ENCODE data around the gene POU2F1. TPM values are rescaled to one million over a fixed set of nuclear protein-coding genes. Genes with fewer than 3 reads are reported as not detected.

POU2F1 gene
- total RNA-seq, 1 experiment from 2014 or later, result 25.0 TPM

DNA sequence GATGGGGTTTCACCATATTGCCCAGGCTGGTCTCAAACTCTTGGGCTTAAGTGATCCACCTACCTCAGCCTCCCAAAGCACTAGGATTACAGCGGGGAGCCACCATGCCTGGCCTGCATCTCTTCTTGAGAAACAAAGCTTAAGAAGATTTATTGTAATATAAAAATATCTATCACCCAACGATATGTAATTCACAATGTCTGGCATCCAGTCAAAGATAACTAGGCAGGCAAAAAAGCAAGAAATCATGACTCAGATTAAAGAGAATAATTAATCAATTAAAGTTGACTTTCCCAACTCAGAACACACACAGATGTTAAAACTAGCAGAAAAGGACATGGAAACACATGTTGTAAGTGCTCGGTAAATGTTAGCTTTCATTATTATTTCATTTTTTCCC is 26.5 kb upstream of the POU2F1 start:
- CTCF ChIA-PET, result no interaction called here
- intact Hi-C loops (cut with micrococcal nuclease; ENCODE audit: unreplicated experiment), result no loop called here
- Histone ChIP-seq H3K36me3 (ENCODE audit: insufficient read depth, low read length, poor library complexity, severe bottlenecking) (no peaks in the 10 kb centered on the region), H3K9me3 (ENCODE audit: low read depth, low read length, poor library complexity, severe bottlenecking) (no peaks in the 10 kb centered on the region), H3K27ac (ENCODE audit: low read depth, low read length, poor library complexity, severe bottlenecking) (no peak overlapping the region), H3K4me3 (ENCODE audit: low read depth, low read length, poor library complexity, severe bottlenecking) (no peak overlapping the region), H3K27me3 (replicated peaks; ENCODE audit: insufficient read depth, low read depth, low read length, poor library complexity) (no peaks in the 10 kb centered on the region), H3K4me1 (ENCODE audit: insufficient read depth, low read length, poor library complexity, severe bottlenecking) (peaks cover 15% of the 10 kb centered on the region)
- TF ChIP-seq, protein P1, sequence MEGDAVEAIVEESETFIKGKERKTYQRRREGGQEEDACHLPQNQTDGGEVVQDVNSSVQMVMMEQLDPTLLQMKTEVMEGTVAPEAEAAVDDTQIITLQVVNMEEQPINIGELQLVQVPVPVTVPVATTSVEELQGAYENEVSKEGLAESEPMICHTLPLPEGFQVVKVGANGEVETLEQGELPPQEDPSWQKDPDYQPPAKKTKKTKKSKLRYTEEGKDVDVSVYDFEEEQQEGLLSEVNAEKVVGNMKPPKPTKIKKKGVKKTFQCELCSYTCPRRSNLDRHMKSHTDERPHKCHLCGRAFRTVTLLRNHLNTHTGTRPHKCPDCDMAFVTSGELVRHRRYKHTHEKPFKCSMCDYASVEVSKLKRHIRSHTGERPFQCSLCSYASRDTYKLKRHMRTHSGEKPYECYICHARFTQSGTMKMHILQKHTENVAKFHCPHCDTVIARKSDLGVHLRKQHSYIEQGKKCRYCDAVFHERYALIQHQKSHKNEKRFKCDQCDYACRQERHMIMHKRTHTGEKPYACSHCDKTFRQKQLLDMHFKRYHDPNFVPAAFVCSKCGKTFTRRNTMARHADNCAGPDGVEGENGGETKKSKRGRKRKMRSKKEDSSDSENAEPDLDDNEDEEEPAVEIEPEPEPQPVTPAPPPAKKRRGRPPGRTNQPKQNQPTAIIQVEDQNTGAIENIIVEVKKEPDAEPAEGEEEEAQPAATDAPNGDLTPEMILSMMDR (conservative IDR thresholded peaks at IDR 0.05; ENCODE audit: low read depth, low read length), result no peak
- no peak for TF ChIP-seq EZH2 (IDR thresholded peaks at IDR 0.05; ENCODE audit: borderline replicate concordance, low read depth, low read length, poor library complexity, severe bottlenecking)
- no peak for DNase-seq (ENCODE audit: low spot score)
- no TSS peak for BruUV-seq (replicated peaks)
- POLR2A ChIA-PET (ENCODE audit: low non-redundant PET), result no interaction called here

DNA sequence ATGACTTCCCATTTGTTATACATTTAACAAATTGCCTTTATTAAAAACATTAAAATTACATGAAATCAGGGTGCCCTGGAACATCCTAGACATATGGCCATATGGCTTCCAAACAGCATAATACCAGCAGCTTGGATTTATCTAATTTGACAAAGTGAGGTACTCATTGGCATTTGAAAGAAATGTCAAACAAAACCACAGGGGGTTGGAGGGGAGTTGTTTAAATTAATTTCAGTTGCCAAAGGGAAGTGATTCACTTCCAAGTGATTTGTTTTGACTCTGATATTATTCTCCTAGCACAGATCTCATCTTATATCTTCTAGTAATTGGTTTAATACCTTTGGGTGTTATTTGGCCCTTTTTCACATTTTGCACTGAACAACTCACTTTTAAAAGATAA is 24.5 kb upstream of the POU2F1 start:
- ChIA-PET POLR2A (ENCODE audit: low non-redundant PET) (no interaction called here), CTCF (no interaction called here)
- Histone ChIP-seq H3K4me1 (ENCODE audit: insufficient read depth, low read length, poor library complexity, severe bottlenecking) (peaks cover 15% of the 10 kb centered on the region), H3K36me3 (ENCODE audit: insufficient read depth, low read length, poor library complexity, severe bottlenecking) (no peaks in the 10 kb centered on the region), H3K4me3 (ENCODE audit: low read depth, low read length, poor library complexity, severe bottlenecking) (no peak overlapping the region), H3K9me3 (ENCODE audit: low read depth, low read length, poor library complexity, severe bottlenecking) (no peaks in the 10 kb centered on the region), H3K27me3 (replicated peaks; ENCODE audit: insufficient read depth, low read depth, low read length, poor library complexity) (no peaks in the 10 kb centered on the region), H3K27ac (ENCODE audit: low read depth, low read length, poor library complexity, severe bottlenecking) (no peak overlapping the region)
- TF ChIP-seq, protein P1 (conservative IDR thresholded peaks at IDR 0.05; ENCODE audit: low read depth, low read length), result no peak
- TF ChIP-seq EZH2 (IDR thresholded peaks at IDR 0.05; ENCODE audit: borderline replicate concordance, low read depth, low read length, poor library complexity, severe bottlenecking), result no peak
- peak; percentile 93 for DNase-seq (ENCODE audit: low spot score)
- BruUV-seq (replicated peaks), result no TSS peak
- intact Hi-C loops (cut with micrococcal nuclease; ENCODE audit: unreplicated experiment), result no loop called here

DNA sequence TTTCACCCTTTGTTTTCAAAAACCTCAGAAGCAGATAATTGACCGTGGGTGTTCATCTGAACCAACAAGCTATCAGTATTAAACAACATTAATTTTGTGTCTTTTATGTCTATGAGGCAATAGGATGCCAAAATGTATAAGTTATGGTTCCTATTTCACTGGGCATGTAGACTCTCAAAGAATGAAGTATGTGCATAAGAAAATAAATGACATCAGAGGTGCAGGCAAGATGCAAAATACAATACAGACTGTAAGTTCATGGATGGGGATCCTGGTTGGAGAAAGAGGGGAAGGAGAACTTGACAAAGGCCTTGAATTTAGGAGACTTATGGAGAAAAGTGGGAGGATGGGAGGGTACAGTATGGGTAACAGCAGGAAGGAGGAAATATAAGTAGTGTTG is 23.4 kb upstream of the POU2F1 start:
- no peak overlapping the region for H3K4me3 ChIP-seq (ENCODE audit: low read depth, low read length, poor library complexity, severe bottlenecking)
- no peak overlapping the region for H3K27ac ChIP-seq (ENCODE audit: low read depth, low read length, poor library complexity, severe bottlenecking)
- peaks cover 21% of the 10 kb centered on the region for H3K4me1 ChIP-seq (ENCODE audit: insufficient read depth, low read length, poor library complexity, severe bottlenecking)
- no peaks in the 10 kb centered on the region for H3K27me3 ChIP-seq (replicated peaks; ENCODE audit: insufficient read depth, low read depth, low read length, poor library complexity)
- POLR2A ChIA-PET (ENCODE audit: low non-redundant PET), result no interaction called here
- TF ChIP-seq, protein P1 (conservative IDR thresholded peaks at IDR 0.05; ENCODE audit: low read depth, low read length), result no peak
- TF ChIP-seq EZH2 (IDR thresholded peaks at IDR 0.05; ENCODE audit: borderline replicate concordance, low read depth, low read length, poor library complexity, severe bottlenecking), result no peak
- CTCF ChIA-PET, result no interaction called here
- intact Hi-C loops (cut with micrococcal nuclease; ENCODE audit: unreplicated experiment), result no loop called here
- H3K9me3 ChIP-seq (ENCODE audit: low read depth, low read length, poor library complexity, severe bottlenecking), result no peaks in the 10 kb centered on the region
- no peak for DNase-seq (ENCODE audit: low spot score)
- BruUV-seq (replicated peaks), result no TSS peak
- no peaks in the 10 kb centered on the region for H3K36me3 ChIP-seq (ENCODE audit: insufficient read depth, low read length, poor library complexity, severe bottlenecking)
